Neural progenitor cell (in vitro differentiated cells): ENCODE measurements around the gene ZNF319. TPM values are rescaled to one million over a fixed set of nuclear protein-coding genes. Genes with fewer than 3 reads are reported as not detected.

Experiments used
- DNase-seq: peaks from one replicate; pipeline ENCODE4 v3.0.0-alpha.2; 2016; ENCODE audit warnings: low spot score
- H2AFZ ChIP-seq: fragments of 200-600 bp; sonication (generic); replicated peaks from 2 replicates; pipeline ENCODE4 v1.6.1; 2016; ENCODE audit warnings: antibody characterized with exemption
- H3F3A ChIP-seq: fragments of 200-600 bp; sonication (generic); 2 replicates; pipeline ENCODE4 v1.6.1; 2016; ENCODE audit warnings: antibody characterized with exemption, low read depth
- H3K27ac ChIP-seq: fragments of 200-600 bp; sonication (generic); 2 replicates; pipeline ENCODE4 v1.5.1; 2016; ENCODE audit warnings: mild to moderate bottlenecking
- H3K27me3 ChIP-seq: fragments of 200-600 bp; sonication (generic); 2 replicates; pipeline ENCODE4 v1.6.1; 2016; ENCODE audit warnings: mild to moderate bottlenecking, moderate library complexity
- H3K36me3 ChIP-seq: fragments of 200-600 bp; sonication (generic); 2 replicates; pipeline ENCODE4 v1.5.1; 2016
- H3K4me1 ChIP-seq: fragments of 200-600 bp; sonication (generic); 2 replicates; pipeline ENCODE4 v1.6.1; 2016; ENCODE audit warnings: mixed run types
- H3K4me2 ChIP-seq: fragments of 200-600 bp; sonication (generic); 2 replicates; pipeline ENCODE4 v1.6.1; 2016
- H3K4me3 ChIP-seq: fragments of 200-600 bp; sonication (generic); 2 replicates; pipeline ENCODE4 v1.5.1; 2016
- H3K79me2 ChIP-seq: fragments of 200-600 bp; sonication (generic); 2 replicates; pipeline ENCODE4 v1.6.1; 2016; ENCODE audit warnings: low read depth
- H3K9ac ChIP-seq: fragments of 200-600 bp; sonication (generic); 2 replicates; pipeline ENCODE4 v1.6.1; 2016
- H3K9me3 ChIP-seq: fragments of 200-600 bp; sonication (generic); 2 replicates; pipeline ENCODE4 v1.5.1; 2016; ENCODE audit warnings: low read depth
- H4K20me1 ChIP-seq: fragments of 200-600 bp; sonication (generic); 2 replicates; pipeline ENCODE4 v1.6.1; 2016; ENCODE audit warnings: low read depth
- H3K27ac Mint-ChIP-seq: 3 replicates; pipeline ENCODE4 v1.8.0; 2021; ENCODE audit warnings: mixed read lengths
- H3K27me3 Mint-ChIP-seq: 2 replicates; pipeline ENCODE4 v1.8.0; 2022; ENCODE audit warnings: low read depth, mild to moderate bottlenecking, inconsistent platforms, moderate library complexity, mixed read lengths; ENCODE audit not compliant: insufficient read depth
- H3K36me3 Mint-ChIP-seq: 3 replicates; pipeline ENCODE4 v1.8.0; 2021; ENCODE audit warnings: mixed read lengths
- H3K4me1 Mint-ChIP-seq: 3 replicates; pipeline ENCODE4 v1.8.0; 2021; ENCODE audit warnings: mixed read lengths
- H3K4me3 Mint-ChIP-seq: 3 replicates; pipeline ENCODE4 v1.8.0; 2021; ENCODE audit warnings: mild to moderate bottlenecking, moderate library complexity, mixed read lengths
- H3K9me3 Mint-ChIP-seq: 3 replicates; pipeline ENCODE4 v1.8.0; 2020; ENCODE audit warnings: mixed read lengths
- CTCF ChIP-seq: fragments of 200-600 bp; sonication (generic); IDR thresholded peaks from 2 replicates; pipeline ENCODE4 v1.5.1; 2017; ENCODE audit warnings: antibody characterized with exemption, mild to moderate bottlenecking
- EZH2 ChIP-seq: fragments of 200-600 bp; sonication (generic); IDR thresholded peaks from 2 replicates; pipeline ENCODE4 v1.6.1; 2017; ENCODE audit warnings: antibody characterized with exemption, mild to moderate bottlenecking, moderate library complexity
- EZH2phosphoT487 ChIP-seq: fragments of 200-600 bp; sonication (generic); IDR thresholded peaks from 2 replicates; pipeline ENCODE4 v1.6.1; 2017; ENCODE audit warnings: antibody characterized with exemption
- total RNA-seq: library from RNA; depleted of rRNA; stranded (reverse); fragments of >200 nt; gene quantifications from 2 replicates; pipeline ENCODE4 v1.2.3, GENCODE V29; 2015; ENCODE audit warnings: low replicate concordance

Gene ZNF319
- total RNA-seq, 1 donor from 2014 or later: 1.4 TPM

DNA sequence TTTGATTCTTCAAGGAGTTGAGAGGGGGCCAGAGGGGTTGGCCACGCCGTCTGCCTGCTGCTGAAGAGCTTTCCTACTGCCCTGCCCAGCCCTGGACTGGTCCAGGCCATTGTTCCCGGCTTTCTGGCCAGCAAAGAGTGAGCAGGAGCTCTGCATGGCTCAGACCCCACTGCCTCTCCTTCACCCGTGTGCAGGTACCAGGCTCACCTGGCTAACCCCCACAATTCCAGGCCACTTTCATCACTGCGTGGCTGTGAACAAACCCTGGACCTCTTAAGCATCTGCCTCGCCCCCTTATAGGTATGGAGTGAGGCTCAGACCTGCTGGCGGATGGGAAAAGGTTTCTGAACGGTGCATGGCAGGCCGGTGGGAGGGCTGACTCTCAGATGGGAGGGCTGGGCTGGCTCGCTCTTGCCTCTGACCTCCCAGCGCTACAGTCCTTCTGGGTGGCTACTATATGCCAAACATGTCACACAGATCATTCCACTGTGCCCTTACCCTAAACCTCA, 8.9 kb downstream of the ZNF319 start:
- no peak for DNase-seq
- peaks cover 5% of the 10 kb centered on the region for H3K4me1 Mint-ChIP-seq
- H3K36me3 ChIP-seq: no peaks in the 10 kb centered on the region
- H3K4me3 Mint-ChIP-seq: no peak overlapping the region
- H3K4me3 ChIP-seq: no peak overlapping the region
- H3K79me2 ChIP-seq: no peaks in the 10 kb centered on the region
- H3K27me3 ChIP-seq: peaks cover 22% of the 10 kb centered on the region
- no peak overlapping the region for H3K9ac ChIP-seq
- no peak overlapping the region for H3K4me2 ChIP-seq
- H4K20me1 ChIP-seq: peaks cover 5% of the 10 kb centered on the region
- no peaks in the 10 kb centered on the region for H3F3A ChIP-seq
- peaks cover under 1% of the 10 kb centered on the region for H3K36me3 Mint-ChIP-seq
- H3K27ac ChIP-seq: no peak overlapping the region
- H2AFZ ChIP-seq: no peak overlapping the region
- no peaks in the 10 kb centered on the region for H3K9me3 Mint-ChIP-seq
- H3K27ac Mint-ChIP-seq: no peak overlapping the region
- no peaks in the 10 kb centered on the region for H3K9me3 ChIP-seq
- no peaks in the 10 kb centered on the region for H3K4me1 ChIP-seq
- TF ChIP-seq CTCF: no peak
- TF ChIP-seq EZH2phosphoT487: no peak
- TF ChIP-seq EZH2: no peak
- H3K27me3 Mint-ChIP-seq: peaks cover 9% of the 10 kb centered on the region

DNA sequence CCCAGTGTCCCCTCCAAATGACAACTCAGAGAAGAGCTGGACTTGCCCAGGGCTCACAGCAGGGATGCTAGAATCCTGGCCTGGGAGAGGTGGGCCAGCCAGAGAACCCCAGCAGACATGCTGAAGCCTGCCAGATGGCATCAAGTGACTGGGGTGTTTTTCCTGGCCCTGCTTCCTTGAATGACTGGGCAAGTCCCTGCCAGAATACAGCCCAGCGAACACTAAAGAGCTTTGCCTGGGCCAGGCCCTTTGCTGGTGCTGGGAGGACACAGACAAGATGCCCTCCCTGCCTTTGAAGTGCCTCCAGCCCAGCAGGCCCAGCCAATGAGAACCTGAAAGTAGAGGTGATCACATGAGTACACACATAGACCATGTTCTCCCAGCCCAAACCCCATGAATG, 11.5 kb downstream of the ZNF319 start:
- Histone ChIP-seq H3K4me1 (peaks cover 7% of the 10 kb centered on the region), H3K27me3 (peaks cover 49% of the 10 kb centered on the region), H3K4me3 (no peak overlapping the region), H2AFZ (no peak overlapping the region), H3K27ac (no peak overlapping the region), H4K20me1 (peaks cover 6% of the 10 kb centered on the region), H3K79me2 (no peaks in the 10 kb centered on the region), H3K9ac (no peak overlapping the region), H3K4me2 (no peak overlapping the region), H3K9me3 (no peaks in the 10 kb centered on the region), H3F3A (peaks cover 4% of the 10 kb centered on the region), H3K36me3 (no peaks in the 10 kb centered on the region)
- Mint-ChIP-seq H3K4me1 (peaks cover 2% of the 10 kb centered on the region), H3K27me3 (peaks cover 18% of the 10 kb centered on the region), H3K27ac (no peak overlapping the region), H3K9me3 (no peaks in the 10 kb centered on the region), H3K36me3 (no peaks in the 10 kb centered on the region), H3K4me3 (no peak overlapping the region)
- TF ChIP-seq CTCF (no peak), EZH2phosphoT487 (no peak), EZH2 (no peak)
- no peak for DNase-seq

GRCh38 chr16:57987441-57988177, 12.9 kb downstream of the ZNF319 start:
- H3K27ac Mint-ChIP-seq: no peak overlapping the region
- H3K4me3 ChIP-seq: no peak overlapping the region
- H3K4me3 Mint-ChIP-seq: no peak overlapping the region

More at GRCh38 chr16:57987441-57988177, 12.9 kb downstream of the ZNF319 start:
- Histone ChIP-seq H3K9me3 (no peaks in the 10 kb centered on the region), H3K27me3 (peaks cover 56% of the 10 kb centered on the region), H3K9ac (no peak overlapping the region), H3K36me3 (no peaks in the 10 kb centered on the region), H3K27ac (no peak overlapping the region), H3K79me2 (no peaks in the 10 kb centered on the region), H3K4me2 (no peak overlapping the region), H3K4me1 (peaks cover 7% of the 10 kb centered on the region), H4K20me1 (peaks cover 6% of the 10 kb centered on the region), H3F3A (peaks cover 4% of the 10 kb centered on the region), H2AFZ (no peak overlapping the region)
- H3K36me3 Mint-ChIP-seq: no peaks in the 10 kb centered on the region
- no peak for TF ChIP-seq EZH2phosphoT487
- TF ChIP-seq CTCF: no peak
- TF ChIP-seq EZH2: no peak
- DNase-seq: no peak
- peaks cover 2% of the 10 kb centered on the region for H3K4me1 Mint-ChIP-seq
- no peaks in the 10 kb centered on the region for H3K9me3 Mint-ChIP-seq
- H3K27me3 Mint-ChIP-seq: peaks cover 18% of the 10 kb centered on the region
